B cell (primary cell): Measurements from ENCODE around the gene TIMM8B. TPM values are rescaled to one million over a fixed set of nuclear protein-coding genes. Genes with fewer than 3 reads are reported as not detected.

Experiments used
- ATAC-seq: fragments of 200-7000 bp; cut with Tn5 transposase; one replicate; pipeline ENCODE4 v1.10.0; 2021; ENCODE audit warnings: low read depth, mild to moderate bottlenecking, moderate number of reproducible peaks, moderate library complexity
- CTCF ChIA-PET: fragments of 350-600 bp; sonication (Branson Sonifier 250); formaldehyde crosslinking; loops from one replicate; lab custom pipeline; 2021; ENCODE audit warnings: antibody characterized with exemption, inconsistent platforms; lab: Charles Lee
- POLR2A ChIA-PET: fragments of 350-600 bp; sonication (Branson Sonifier 250); formaldehyde crosslinking; loops from one replicate; lab custom pipeline; 2021; ENCODE audit warnings: antibody characterized with exemption; lab: Charles Lee
- DNase-seq: peaks from one replicate; pipeline ENCODE4 v3.0.0; 2013
- H2AFZ ChIP-seq: 2 replicates; pipeline ENCODE4 v1.6.1; 2012; ENCODE audit warnings: mild to moderate bottlenecking, low read depth, low read length; ENCODE audit not compliant: insufficient read depth, poor library complexity, severe bottlenecking
- H3K27ac ChIP-seq, 2 donors: 1 replicate in 1 of 2; 2 replicates in 1 of 2; pipeline ENCODE4 v1.5.1; 2012 to 2013; ENCODE audit warnings: low read length in 2 of 2, mild to moderate bottlenecking in 2 of 2, moderate library complexity in 1 of 2
- H3K27me3 ChIP-seq, 4 experiments: fragments of 200-600 bp in 1 of 4; sonication (generic) in 1 of 4; replicated peaks in 1 of 4; 1 replicate in 2 of 4; 2 replicates in 2 of 4; pipeline versions ENCODE4 v1.6.1 to v1.7.0; 2013 to 2016; ENCODE audit warnings: low read length in 3 of 4, mild to moderate bottlenecking in 2 of 4, mixed read lengths in 1 of 4, moderate library complexity in 1 of 4; ENCODE audit not compliant: insufficient read depth in 4 of 4, control insufficient read depth in 3 of 4; ENCODE audit errors: control extremely low read depth in 1 of 4
- H3K36me3 ChIP-seq, 2 experiments: replicated peaks in 1 of 2; 1 replicate in 1 of 2; 2 replicates in 1 of 2; pipeline versions ENCODE4 v1.6.1 to v1.7.1; 2013; ENCODE audit warnings: low read length in 1 of 2; ENCODE audit not compliant: insufficient read depth in 2 of 2, control insufficient read depth in 1 of 2; ENCODE audit errors: control extremely low read depth in 1 of 2, extremely low read depth in 1 of 2
- H3K4me1 ChIP-seq, 2 donors: fragments of 200-600 bp in 1 of 2; sonication (generic) in 1 of 2; 1 replicate in 1 of 2; 2 replicates in 1 of 2; pipeline versions ENCODE4 v1.5.1 to v1.6.1; 2013 to 2017; ENCODE audit warnings: low read length in 2 of 2; ENCODE audit not compliant: control insufficient read depth in 2 of 2, insufficient read depth in 2 of 2
- H3K4me2 ChIP-seq: replicated peaks from 2 replicates; pipeline ENCODE3; 2012; ENCODE audit warnings: mild to moderate bottlenecking, low read depth, low read length; ENCODE audit not compliant: poor library complexity, severe bottlenecking
- H3K4me3 ChIP-seq, 5 experiments: fragments of 200-600 bp in 1 of 5; sonication (generic) in 1 of 5; 1 replicate in 3 of 5; 2 replicates in 2 of 5; pipeline versions ENCODE4 v1.5.1 to v1.7.0; 2011 to 2016; ENCODE audit warnings: low read length in 4 of 5, mild to moderate bottlenecking in 4 of 5, low read depth in 2 of 5, control low read depth in 1 of 5, moderate library complexity in 1 of 5; ENCODE audit not compliant: insufficient read depth in 1 of 5; ENCODE audit errors: control extremely low read depth in 1 of 5, extremely low read depth in 1 of 5
- H3K79me2 ChIP-seq: fragments of 200-600 bp; sonication (generic); one replicate; pipeline ENCODE4 v1.6.0; 2016; ENCODE audit warnings: low read length; ENCODE audit not compliant: control insufficient read depth, insufficient read depth
- H3K9ac ChIP-seq: fragments of 200-600 bp; sonication (generic); 2 replicates; pipeline ENCODE4 v1.6.1; 2017; ENCODE audit warnings: mild to moderate bottlenecking, low read length, moderate library complexity
- H3K9me3 ChIP-seq, 3 donors: one replicate each; pipeline versions ENCODE4 v1.6.1 to v1.7.1; 2013; ENCODE audit warnings: low read length in 2 of 3; ENCODE audit not compliant: control insufficient read depth in 2 of 3, insufficient read depth in 1 of 3; ENCODE audit errors: control extremely low read depth in 1 of 3
- H4K20me1 ChIP-seq: 2 replicates; pipeline ENCODE4 v1.6.0; 2012; ENCODE audit warnings: mild to moderate bottlenecking, low read length; ENCODE audit not compliant: insufficient read depth, control insufficient read depth, poor library complexity, severe bottlenecking
- H3K27ac Mint-ChIP-seq: one replicate; pipeline ENCODE4 v1.8.0; 2021; ENCODE audit warnings: mixed read lengths
- H3K27me3 Mint-ChIP-seq: one replicate; pipeline ENCODE4 v1.8.0; 2021; ENCODE audit warnings: mixed read lengths
- H3K4me1 Mint-ChIP-seq: one replicate; pipeline ENCODE4 v1.8.0; 2021; ENCODE audit warnings: mixed read lengths
- H3K4me3 Mint-ChIP-seq: one replicate; pipeline ENCODE4 v1.8.0; 2021; ENCODE audit warnings: mixed read lengths
- H3K9me3 Mint-ChIP-seq: one replicate; pipeline ENCODE4 v1.8.0; 2022; ENCODE audit warnings: mixed read lengths; ENCODE audit not compliant: insufficient read depth
- CTCF ChIP-seq: fragments of 200-600 bp; IDR thresholded peaks from one replicate; pipeline ENCODE4 v1.8.0; 2022; ENCODE audit warnings: antibody characterized with exemption, mild to moderate bottlenecking
- EZH2 ChIP-seq: IDR thresholded peaks from 2 replicates; pipeline ENCODE4 v1.6.1; 2012; ENCODE audit warnings: borderline replicate concordance, low read depth, mild to moderate bottlenecking, moderate library complexity, low read length; ENCODE audit not compliant: insufficient read depth, poor library complexity, severe bottlenecking
- WGBS: methylation state at CpG from one replicate; pipeline ENCODE4 v1.1.5; 2013; ENCODE audit warnings: missing lambda C conversion rate; ENCODE audit not compliant: insufficient coverage; 5-methylcytosine and 5-hydroxymethylcytosine counted together
- intact Hi-C: fragments of 100-400 bp; cut with micrococcal nuclease; formaldehyde crosslinking; loops from one replicate; pipeline ENCODE4 v1.10.0; 2022
- polyA plus RNA-seq: library from polyadenylated mRNA; depleted of rRNA; stranded (reverse); fragments of >200 nt; gene quantifications from 2 replicates; pipeline ENCODE4 v1.2.3, GENCODE V29; 2012
- total RNA-seq, 2 donors: library from RNA; stranded (reverse); fragments of 120-200 nt in 1 of 2; gene quantifications; 1 replicate in 1 of 2; 2 replicates in 1 of 2; pipeline versions ENCODE4 v1.2.3 to v1.2.4, GENCODE V29; 2013 to 2022

Gene TIMM8B
- total and polyA plus RNA-seq, 2 donors (not counting 1 experiment from before 2014, with no cell fraction given) = 12.0 to 25.5 TPM

- Mint-ChIP-seq H3K4me1 (no peaks in the 10 kb centered on the region), H3K4me3 (no peak overlapping the region), H3K27ac (no peak overlapping the region), H3K9me3 (no peaks in the 10 kb centered on the region), H3K27me3 (no peaks in the 10 kb centered on the region)
- H3K79me2 ChIP-seq = no peaks in the 10 kb centered on the region
- H3K4me2 ChIP-seq = no peak overlapping the region
- TF ChIP-seq EZH2 (no peak), CTCF (no peak)
- ChIA-PET POLR2A (no interaction called here), CTCF (interaction anchor here (1.4 kb wide), 1 partner anchor 14 kb away, joined by 3 read pairs; no protein-coding TSS in a partner anchor)
- intact Hi-C loops = no loop called here
- H3K27ac ChIP-seq = no peak overlapping the region
- DNase-seq (no peak), ATAC-seq (no peak)
- no peak overlapping the region for H3K4me3 ChIP-seq
- no peaks in the 10 kb centered on the region for H3K9me3 ChIP-seq
- H3K36me3 ChIP-seq = no peaks in the 10 kb centered on the region
- no peaks in the 10 kb centered on the region for H3K4me1 ChIP-seq
- WGBS = 100% methylated on average over 2 of the region's 2 CpGs
- no peak overlapping the region for H3K9ac ChIP-seq
- H4K20me1 ChIP-seq = no peaks in the 10 kb centered on the region
- H3K27me3 ChIP-seq = no peaks in the 10 kb centered on the region
- no peak overlapping the region for H2AFZ ChIP-seq
Measured at GRCh38 chr11:112127056-112127455, 40.5 kb upstream of the TIMM8B start.

DNA sequence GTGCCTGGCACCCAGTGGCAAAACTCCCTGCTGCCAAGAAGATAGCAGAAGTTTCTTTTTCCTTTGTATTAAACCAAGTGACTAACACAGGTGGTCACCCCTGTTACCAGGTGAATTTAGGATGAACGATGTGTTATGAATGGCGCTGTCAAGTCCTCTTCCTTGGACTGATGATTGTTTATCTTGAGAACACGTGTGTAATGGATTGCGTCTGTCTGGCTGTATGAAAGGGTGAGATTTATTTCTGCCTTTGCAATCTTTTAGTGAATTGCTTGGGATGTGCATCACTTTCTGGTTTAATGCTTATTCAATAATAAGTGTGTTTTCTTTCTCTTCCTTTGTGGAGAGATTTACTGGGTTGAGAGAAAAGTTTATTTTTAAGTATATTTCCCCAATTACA, 36.6 kb upstream of the TIMM8B start:
- H3K9me3 ChIP-seq = no peaks in the 10 kb centered on the region
- intact Hi-C loops = no loop called here
- Mint-ChIP-seq H3K4me3 (no peak overlapping the region), H3K4me1 (peaks cover 6% of the 10 kb centered on the region), H3K9me3 (no peaks in the 10 kb centered on the region), H3K27me3 (no peaks in the 10 kb centered on the region), H3K27ac (no peak overlapping the region)
- H3K4me3 ChIP-seq = no peak overlapping the region
- no peak overlapping the region for H3K9ac ChIP-seq
- no peaks in the 10 kb centered on the region for H3K79me2 ChIP-seq
- ChIA-PET CTCF (interaction anchor here (1.9 kb wide), 1 partner anchor 10 kb away, joined by 11 read pairs; no protein-coding TSS in a partner anchor), POLR2A (no interaction called here)
- no peak overlapping the region for H2AFZ ChIP-seq
- no peak overlapping the region for H3K27ac ChIP-seq
- H3K4me2 ChIP-seq = no peak overlapping the region
- no peak for TF ChIP-seq EZH2
- no peak for TF ChIP-seq CTCF
- H3K27me3 ChIP-seq = no peaks in the 10 kb centered on the region
- peaks cover 0 to 5% of the 10 kb centered on the region in 2 donors for H3K4me1 ChIP-seq
- H3K36me3 ChIP-seq = no peaks in the 10 kb centered on the region
- ATAC-seq = no peak
- WGBS = no CpG with 5 or more reads among the region's 4 CpGs
- H4K20me1 ChIP-seq = no peaks in the 10 kb centered on the region
- DNase-seq = no peak
